Ishikawa (cell line): Measurements from ENCODE around the gene PLA2G15.

Source experiments
- CEBPB ChIP-seq: IDR thresholded peaks from 2 replicates; pipeline ENCODE4 v1.6.1; 2012
- CREB1 ChIP-seq: IDR thresholded peaks from 2 replicates; pipeline ENCODE4 v1.6.1; 2012; ENCODE audit warnings: low read depth
- EGR1 ChIP-seq: IDR thresholded peaks from 2 replicates; pipeline ENCODE4 v1.6.1; 2012
- EP300 ChIP-seq: IDR thresholded peaks from 2 replicates; pipeline ENCODE4 v1.6.1; 2012; ENCODE audit warnings: borderline replicate concordance
- FOXM1 ChIP-seq: IDR thresholded peaks from 2 replicates; pipeline ENCODE4 v1.6.1; 2012; ENCODE audit warnings: low read depth, borderline replicate concordance
- MAX ChIP-seq: IDR thresholded peaks from 2 replicates; pipeline ENCODE4 v1.6.1; 2012
- NFIC ChIP-seq: IDR thresholded peaks from 2 replicates; pipeline ENCODE4 v1.6.1; 2012
- RAD21 ChIP-seq: IDR thresholded peaks from 2 replicates; pipeline ENCODE4 v1.6.1; 2012; ENCODE audit warnings: low read depth
- REST ChIP-seq: IDR thresholded peaks from 2 replicates; pipeline ENCODE4 v1.6.1; 2012; ENCODE audit warnings: low read depth, mild to moderate bottlenecking
- TAF1 ChIP-seq: IDR thresholded peaks from 2 replicates; pipeline ENCODE4 v1.6.1; 2012; ENCODE audit warnings: low read depth, mild to moderate bottlenecking
- TCF12 ChIP-seq: IDR thresholded peaks from 2 replicates; pipeline ENCODE4 v1.6.1; 2012; ENCODE audit warnings: low read depth
- TEAD4 ChIP-seq: IDR thresholded peaks from 2 replicates; pipeline ENCODE4 v1.6.1; 2012
- USF1 ChIP-seq: IDR thresholded peaks from 2 replicates; pipeline ENCODE4 v1.6.1; 2012
- YY1 ChIP-seq: IDR thresholded peaks from 2 replicates; pipeline ENCODE4 v1.6.1; 2012; ENCODE audit warnings: low read depth
- ZBTB7A ChIP-seq: IDR thresholded peaks from 2 replicates; pipeline ENCODE4 v1.6.1; 2012; ENCODE audit warnings: low read depth

PLA2G15 gene

GRCh38 chr16:68283801-68284598 lies 38.8 kb downstream of the PLA2G15 start:
- no peak for TF ChIP-seq MAX
- no peak for TF ChIP-seq USF1
- no peak for TF ChIP-seq ZBTB7A
- TF ChIP-seq NFIC = no peak
- TF ChIP-seq TCF12 = no peak
- no peak for TF ChIP-seq RAD21

GRCh38 chr16:68284847-68285246 lies 39.7 kb downstream of the PLA2G15 start:
- TF ChIP-seq CREB1 (no peak), RAD21 (no peak), YY1 (no peak), MAX (no peak), TEAD4 (no peak), EP300 (no peak), TCF12 (no peak), FOXM1 (no peak), TAF1 (no peak)

- TF ChIP-seq YY1 (no peak), ZBTB7A (no peak), TCF12 (no peak), EGR1 (no peak), EP300 (no peak), TEAD4 (no peak), USF1 (no peak), RAD21 (no peak), CREB1 (no peak), TAF1 (no peak), FOXM1 (no peak), MAX (no peak), CEBPB (no peak), NFIC (no peak), REST (no peak)
Observed at GRCh38 chr16:68285683-68286082, 40.5 kb downstream of the PLA2G15 start.

- TF ChIP-seq FOXM1 (no peak), NFIC (no peak), MAX (no peak), TEAD4 (no peak), TCF12 (no peak), TAF1 (no peak), CEBPB (no peak), RAD21 (no peak), CREB1 (no peak), YY1 (no peak), EGR1 (no peak), ZBTB7A (no peak), EP300 (no peak), REST (no peak), USF1 (no peak)
Observed at GRCh38 chr16:68286153-68287074, 41.2 kb downstream of the PLA2G15 start.
